DOHH2 (cell line): ENCODE measurements around the gene SUMF1.

Experiments used
- H3F3A ChIP-seq: fragments of 200-600 bp; sonication (generic), shearing (Covaris generic); 2 replicates; pipeline ENCODE4 v1.6.0; 2016; ENCODE audit warnings: antibody characterized with exemption, mild to moderate bottlenecking; ENCODE audit not compliant: control insufficient read depth, insufficient read depth
- H3K27ac ChIP-seq: fragments of 200-600 bp; sonication (generic); 2 replicates; pipeline ENCODE4 v1.5.1; 2014; ENCODE audit warnings: low read depth, mild to moderate bottlenecking, low read length, moderate library complexity
- H3K27me3 ChIP-seq: fragments of 200-600 bp; sonication (generic); 2 replicates; pipeline ENCODE4 v1.6.1; 2014; ENCODE audit warnings: mild to moderate bottlenecking, low read length, mixed read lengths; ENCODE audit not compliant: control insufficient read depth
- H3K36me3 ChIP-seq: fragments of 200-600 bp; sonication (generic); 2 replicates; pipeline ENCODE4 v1.6.1; 2014; ENCODE audit warnings: mild to moderate bottlenecking, low read length, moderate library complexity, mixed read lengths; ENCODE audit not compliant: control insufficient read depth
- H3K4me1 ChIP-seq: fragments of 200-600 bp; sonication (generic); 2 replicates; pipeline ENCODE4 v1.6.1; 2014; ENCODE audit warnings: mild to moderate bottlenecking, low read length, mixed read lengths; ENCODE audit not compliant: control insufficient read depth
- H3K4me2 ChIP-seq: fragments of 200-600 bp; sonication (generic); 2 replicates; pipeline ENCODE4 v1.6.0; 2014; ENCODE audit warnings: mild to moderate bottlenecking, low read length, moderate library complexity
- H3K4me3 ChIP-seq: fragments of 200-600 bp; sonication (generic); 2 replicates; pipeline ENCODE4 v1.5.1; 2014; ENCODE audit warnings: mild to moderate bottlenecking, low read length, mixed read lengths
- H3K79me2 ChIP-seq: fragments of 200-600 bp; sonication (generic); 2 replicates; pipeline ENCODE4 v1.6.1; 2014; ENCODE audit warnings: mild to moderate bottlenecking, low read length, mixed read lengths; ENCODE audit not compliant: control insufficient read depth
- H3K9me2 ChIP-seq: fragments of 200-600 bp; sonication (generic); replicated peaks from 2 replicates; pipeline ENCODE4 v1.6.1; 2014; ENCODE audit warnings: mild to moderate bottlenecking, low read length, mixed read lengths; ENCODE audit not compliant: control insufficient read depth
- H3K9me3 ChIP-seq: fragments of 200-600 bp; sonication (generic); 2 replicates; pipeline ENCODE4 v1.6.1; 2014; ENCODE audit warnings: antibody characterized with exemption, low read length, mixed read lengths; ENCODE audit not compliant: control insufficient read depth, insufficient read depth
- H4K20me1 ChIP-seq: fragments of 200-600 bp; sonication (generic); 2 replicates; pipeline ENCODE4 v1.6.0; 2014; ENCODE audit warnings: low read depth, mild to moderate bottlenecking, antibody characterized with exemption, low read length, moderate library complexity; ENCODE audit not compliant: control insufficient read depth, insufficient read depth
- CTCF ChIP-seq: fragments of 200-600 bp; sonication (generic); IDR thresholded peaks from one replicate; pipeline ENCODE4 v1.5.1; 2014; ENCODE audit warnings: antibody characterized with exemption, mild to moderate bottlenecking, low read depth, low read length; ENCODE audit not compliant: poor library complexity, severe bottlenecking
- EZH2phosphoT487 ChIP-seq: fragments of 200-600 bp; sonication (generic); IDR thresholded peaks from 2 replicates; pipeline ENCODE4 v1.6.1; 2017; ENCODE audit warnings: borderline replicate concordance, mild to moderate bottlenecking, antibody characterized with exemption, low read length, moderate library complexity, mixed read lengths

SUMF1 gene

GRCh38 chr3:4411236-4411635 is 55.8 kb downstream of the SUMF1 start:
- Histone ChIP-seq H3K4me3 (no peak overlapping the region), H3K79me2 (no peaks in the 10 kb centered on the region), H3F3A (no peaks in the 10 kb centered on the region), H3K27me3 (no peaks in the 10 kb centered on the region), H3K27ac (no peak overlapping the region), H3K4me2 (no peak overlapping the region), H3K9me2 (no peaks in the 10 kb centered on the region), H3K9me3 (no peaks in the 10 kb centered on the region), H3K36me3 (peaks cover 4% of the 10 kb centered on the region), H3K4me1 (no peaks in the 10 kb centered on the region), H4K20me1 (no peaks in the 10 kb centered on the region)
- no peak for TF ChIP-seq EZH2phosphoT487
- TF ChIP-seq CTCF = no peak

GRCh38 chr3:4410606-4411005 is 56.5 kb downstream of the SUMF1 start:
- no peaks in the 10 kb centered on the region for H3K4me1 ChIP-seq
- no peaks in the 10 kb centered on the region for H3K27me3 ChIP-seq
- H3F3A ChIP-seq = no peaks in the 10 kb centered on the region
- no peaks in the 10 kb centered on the region for H3K79me2 ChIP-seq
- H3K9me3 ChIP-seq = no peaks in the 10 kb centered on the region
- TF ChIP-seq EZH2phosphoT487 (no peak), CTCF (no peak)
- H3K27ac ChIP-seq = no peak overlapping the region
- H4K20me1 ChIP-seq = no peaks in the 10 kb centered on the region
- H3K4me2 ChIP-seq = no peak overlapping the region
- H3K9me2 ChIP-seq = no peaks in the 10 kb centered on the region
- H3K4me3 ChIP-seq = no peak overlapping the region
- peaks cover 4% of the 10 kb centered on the region for H3K36me3 ChIP-seq

DNA sequence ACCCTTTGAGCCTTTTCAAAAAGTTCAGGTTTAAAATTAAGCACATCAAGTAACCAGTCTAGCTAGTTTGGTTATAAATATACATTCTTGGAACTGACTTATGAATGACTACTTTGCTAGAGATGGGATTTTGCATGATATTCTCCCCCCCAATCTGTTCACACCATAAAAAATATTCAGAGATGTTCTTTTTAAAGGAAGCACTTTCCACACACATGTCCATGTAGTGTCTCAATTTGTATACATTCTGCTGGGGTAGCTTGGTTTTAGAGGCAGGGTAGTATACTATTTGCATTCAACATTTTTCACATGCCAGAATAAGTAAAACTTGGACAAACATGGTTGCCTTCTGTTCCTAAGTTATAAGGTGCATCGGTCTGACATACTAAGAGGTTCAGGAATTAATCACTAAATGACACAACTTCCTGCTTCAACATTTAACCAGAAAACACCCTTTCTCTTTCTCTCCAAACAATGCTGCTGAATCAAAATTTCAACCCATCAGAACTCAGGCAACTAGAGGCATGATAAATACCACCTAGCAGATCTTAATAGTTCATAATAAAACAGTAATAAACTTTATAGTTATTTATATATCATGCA is 57.0 kb downstream of the SUMF1 start:
- Histone ChIP-seq H3K79me2 (no peaks in the 10 kb centered on the region), H3K36me3 (peaks cover 4% of the 10 kb centered on the region), H3F3A (no peaks in the 10 kb centered on the region), H3K27ac (no peak overlapping the region), H3K9me2 (no peaks in the 10 kb centered on the region), H3K27me3 (no peaks in the 10 kb centered on the region), H3K9me3 (no peaks in the 10 kb centered on the region), H3K4me2 (no peak overlapping the region), H4K20me1 (no peaks in the 10 kb centered on the region), H3K4me1 (no peaks in the 10 kb centered on the region), H3K4me3 (no peak overlapping the region)
- TF ChIP-seq EZH2phosphoT487 = no peak
- no peak for TF ChIP-seq CTCF
